AG10803 (cell line): ENCODE data around the gene UNCX.

Experiments
- DNase-seq: peaks from one replicate; pipeline ENCODE4 v3.0.0; 2010; ENCODE audit warnings: low read depth
- H3K4me3 ChIP-seq: 2 replicates; pipeline ENCODE4 v1.5.1; 2011; ENCODE audit warnings: mild to moderate bottlenecking, low read length, control low read depth
- TF ChIP-seq, protein P1 (sequence below): conservative IDR thresholded peaks from 2 replicates; pipeline ENCODE4 v1.5.1; 2011; ENCODE audit warnings: mild to moderate bottlenecking, low read length, control low read depth, inconsistent platforms

Gene UNCX

GRCh38 chr7:1252540-1253090 is 19.9 kb downstream of the UNCX start:
- H3K4me3 ChIP-seq: no peak overlapping the region
- no peak for DNase-seq
- TF ChIP-seq, protein P1, sequence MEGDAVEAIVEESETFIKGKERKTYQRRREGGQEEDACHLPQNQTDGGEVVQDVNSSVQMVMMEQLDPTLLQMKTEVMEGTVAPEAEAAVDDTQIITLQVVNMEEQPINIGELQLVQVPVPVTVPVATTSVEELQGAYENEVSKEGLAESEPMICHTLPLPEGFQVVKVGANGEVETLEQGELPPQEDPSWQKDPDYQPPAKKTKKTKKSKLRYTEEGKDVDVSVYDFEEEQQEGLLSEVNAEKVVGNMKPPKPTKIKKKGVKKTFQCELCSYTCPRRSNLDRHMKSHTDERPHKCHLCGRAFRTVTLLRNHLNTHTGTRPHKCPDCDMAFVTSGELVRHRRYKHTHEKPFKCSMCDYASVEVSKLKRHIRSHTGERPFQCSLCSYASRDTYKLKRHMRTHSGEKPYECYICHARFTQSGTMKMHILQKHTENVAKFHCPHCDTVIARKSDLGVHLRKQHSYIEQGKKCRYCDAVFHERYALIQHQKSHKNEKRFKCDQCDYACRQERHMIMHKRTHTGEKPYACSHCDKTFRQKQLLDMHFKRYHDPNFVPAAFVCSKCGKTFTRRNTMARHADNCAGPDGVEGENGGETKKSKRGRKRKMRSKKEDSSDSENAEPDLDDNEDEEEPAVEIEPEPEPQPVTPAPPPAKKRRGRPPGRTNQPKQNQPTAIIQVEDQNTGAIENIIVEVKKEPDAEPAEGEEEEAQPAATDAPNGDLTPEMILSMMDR: no peak

GRCh38 chr7:1253681-1254181 is 21.1 kb downstream of the UNCX start:
- no peak overlapping the region for H3K4me3 ChIP-seq
- DNase-seq: no peak
- TF ChIP-seq, protein P1: no peak

DNA sequence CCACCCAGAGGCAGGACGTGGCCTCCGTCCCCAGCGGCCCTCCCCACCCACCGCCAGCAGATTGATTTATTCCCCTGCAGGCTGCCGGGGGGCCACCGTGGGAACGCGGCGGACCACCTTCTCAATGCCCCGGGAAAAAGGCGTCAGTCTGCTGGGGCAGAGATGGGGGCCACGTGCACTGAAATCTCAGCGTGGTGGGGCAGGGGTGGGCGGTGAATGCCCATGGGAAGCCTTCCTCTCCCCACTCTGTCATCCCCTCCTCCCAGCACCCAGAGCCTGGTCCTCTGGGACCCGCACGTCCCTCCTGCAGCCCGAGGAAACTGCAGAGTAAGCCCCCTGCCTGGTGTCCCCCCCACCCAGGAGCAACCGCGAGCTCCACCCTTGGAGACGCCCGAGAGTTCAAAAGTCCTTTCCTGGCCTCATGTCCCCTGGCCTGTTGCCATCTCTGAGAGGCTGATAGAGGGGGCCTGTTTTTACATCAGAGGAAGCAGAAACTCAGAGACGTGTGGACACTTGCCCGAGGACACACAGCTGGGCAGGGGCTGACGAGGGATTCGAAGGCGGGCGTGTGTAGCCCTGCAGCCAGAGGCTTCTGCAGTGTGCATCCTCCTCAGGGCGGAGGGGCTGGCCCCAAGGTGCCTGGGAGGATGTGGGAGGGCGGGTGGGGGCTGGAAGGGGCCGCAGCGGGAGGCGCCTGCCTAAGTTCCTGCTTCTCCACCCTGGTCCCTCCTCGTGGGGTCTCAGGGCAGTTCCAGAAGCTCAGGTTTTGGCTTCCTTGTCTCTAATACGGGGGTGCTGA is 21.8 kb downstream of the UNCX start:
- no peak overlapping the region for H3K4me3 ChIP-seq
- no peak for DNase-seq
- TF ChIP-seq, protein P1: no peak

DNA sequence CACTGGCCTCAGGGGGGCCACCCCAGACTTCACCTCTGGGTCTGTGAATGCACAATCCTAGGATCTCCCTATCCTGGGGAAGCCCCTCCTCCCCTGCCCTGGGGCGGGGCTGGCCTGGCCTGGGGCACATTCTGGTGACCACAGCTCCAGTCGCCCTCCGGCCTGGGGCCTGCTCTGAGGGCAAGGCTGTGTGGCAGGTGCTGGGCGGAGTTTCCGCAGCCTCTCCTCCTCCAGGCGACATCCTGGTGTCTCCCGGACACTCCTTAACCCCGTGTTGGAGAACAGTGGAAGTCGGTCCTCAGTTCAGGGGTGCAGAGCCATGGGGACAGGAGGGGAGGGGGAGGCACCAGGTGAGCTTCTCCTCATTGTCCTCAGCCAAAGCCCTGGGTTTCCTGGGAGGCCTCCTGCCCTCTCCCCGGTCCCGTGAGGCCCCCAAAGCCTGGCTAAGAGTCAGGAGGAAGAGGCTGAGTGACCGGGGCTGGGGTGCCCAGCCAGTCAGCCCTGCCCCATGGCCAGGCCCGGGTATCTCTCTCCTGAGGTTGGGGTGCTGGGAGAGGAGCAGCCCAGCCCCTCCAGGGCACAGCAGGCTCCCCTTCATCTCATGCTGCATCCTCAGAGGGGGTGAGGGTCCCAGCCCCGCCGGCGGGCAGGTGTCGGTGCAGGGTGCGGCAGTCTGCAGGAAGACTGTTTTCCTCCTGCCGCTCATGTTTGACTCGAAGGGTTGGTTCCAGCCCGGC is 22.6 kb downstream of the UNCX start:
- TF ChIP-seq, protein P1: no peak
- H3K4me3 ChIP-seq: no peak overlapping the region
- DNase-seq: no peak

GRCh38 chr7:1255817-1256340 is 23.2 kb downstream of the UNCX start:
- DNase-seq: no peak
- H3K4me3 ChIP-seq: no peak overlapping the region
- TF ChIP-seq, protein P1: no peak

DNA sequence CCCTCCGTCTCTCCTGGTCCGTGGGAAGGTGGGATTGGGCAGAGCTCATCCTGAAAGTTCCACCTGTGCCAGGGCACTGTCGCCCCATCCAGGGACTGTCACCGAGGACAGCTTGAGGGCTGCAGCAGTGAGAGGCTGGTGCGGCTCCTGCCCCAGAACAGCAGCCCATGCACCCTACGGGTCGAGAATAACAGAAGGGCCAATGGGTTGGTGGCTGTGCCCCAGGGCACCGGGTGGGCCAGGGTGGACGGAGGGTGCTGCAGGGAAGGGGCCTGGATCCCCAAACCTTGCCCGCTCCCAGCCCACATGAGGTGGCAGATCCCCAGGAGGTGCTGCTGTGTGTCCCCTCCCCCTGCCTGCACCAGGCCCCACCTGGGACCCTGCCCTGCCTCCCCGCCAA is 23.9 kb downstream of the UNCX start:
- TF ChIP-seq, protein P1: no peak
- DNase-seq: no peak
- H3K4me3 ChIP-seq: no peak overlapping the region
